WERI-Rb-1 (cell line): Measurements from ENCODE around the gene SLC5A8.

ENCODE experiments used
- DNase-seq: peaks from one replicate; pipeline ENCODE4 v3.0.0-alpha.2; 2020
- H3K27ac ChIP-seq: fragments of 250-450 bp; sonication (Bioruptor Pico); 2 replicates; pipeline ENCODE4 v1.5.1; 2020; ENCODE audit warnings: mild to moderate bottlenecking, moderate library complexity
- H3K27me3 ChIP-seq: fragments of 250-450 bp; sonication (Bioruptor Pico); 2 replicates; pipeline ENCODE4 v1.5.1; 2021; ENCODE audit warnings: mild to moderate bottlenecking, low read depth, moderate library complexity; ENCODE audit not compliant: insufficient read depth, severe bottlenecking
- H3K36me3 ChIP-seq: fragments of 250-450 bp; sonication (Bioruptor Pico); 2 replicates; pipeline ENCODE4 v1.5.1; 2020; ENCODE audit warnings: mild to moderate bottlenecking, moderate library complexity
- H3K4me3 ChIP-seq: 2 replicates; pipeline ENCODE4 v1.5.1; 2011; ENCODE audit warnings: low read depth, mild to moderate bottlenecking, control low read depth, low read length
- H3K9me3 ChIP-seq: fragments of 250-450 bp; sonication (Bioruptor Pico); 2 replicates; pipeline ENCODE4 v1.5.1; 2021; ENCODE audit warnings: mild to moderate bottlenecking, moderate library complexity; ENCODE audit not compliant: severe bottlenecking
- TF ChIP-seq, protein P1 (sequence below): IDR thresholded peaks from 2 replicates; pipeline ENCODE4 v1.5.1; 2011; ENCODE audit warnings: low read depth, mild to moderate bottlenecking, control low read depth, inconsistent platforms, low read length

The SLC5A8 gene, protein sequence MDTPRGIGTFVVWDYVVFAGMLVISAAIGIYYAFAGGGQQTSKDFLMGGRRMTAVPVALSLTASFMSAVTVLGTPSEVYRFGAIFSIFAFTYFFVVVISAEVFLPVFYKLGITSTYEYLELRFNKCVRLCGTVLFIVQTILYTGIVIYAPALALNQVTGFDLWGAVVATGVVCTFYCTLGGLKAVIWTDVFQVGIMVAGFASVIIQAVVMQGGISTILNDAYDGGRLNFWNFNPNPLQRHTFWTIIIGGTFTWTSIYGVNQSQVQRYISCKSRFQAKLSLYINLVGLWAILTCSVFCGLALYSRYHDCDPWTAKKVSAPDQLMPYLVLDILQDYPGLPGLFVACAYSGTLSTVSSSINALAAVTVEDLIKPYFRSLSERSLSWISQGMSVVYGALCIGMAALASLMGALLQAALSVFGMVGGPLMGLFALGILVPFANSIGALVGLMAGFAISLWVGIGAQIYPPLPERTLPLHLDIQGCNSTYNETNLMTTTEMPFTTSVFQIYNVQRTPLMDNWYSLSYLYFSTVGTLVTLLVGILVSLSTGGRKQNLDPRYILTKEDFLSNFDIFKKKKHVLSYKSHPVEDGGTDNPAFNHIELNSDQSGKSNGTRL

DNA sequence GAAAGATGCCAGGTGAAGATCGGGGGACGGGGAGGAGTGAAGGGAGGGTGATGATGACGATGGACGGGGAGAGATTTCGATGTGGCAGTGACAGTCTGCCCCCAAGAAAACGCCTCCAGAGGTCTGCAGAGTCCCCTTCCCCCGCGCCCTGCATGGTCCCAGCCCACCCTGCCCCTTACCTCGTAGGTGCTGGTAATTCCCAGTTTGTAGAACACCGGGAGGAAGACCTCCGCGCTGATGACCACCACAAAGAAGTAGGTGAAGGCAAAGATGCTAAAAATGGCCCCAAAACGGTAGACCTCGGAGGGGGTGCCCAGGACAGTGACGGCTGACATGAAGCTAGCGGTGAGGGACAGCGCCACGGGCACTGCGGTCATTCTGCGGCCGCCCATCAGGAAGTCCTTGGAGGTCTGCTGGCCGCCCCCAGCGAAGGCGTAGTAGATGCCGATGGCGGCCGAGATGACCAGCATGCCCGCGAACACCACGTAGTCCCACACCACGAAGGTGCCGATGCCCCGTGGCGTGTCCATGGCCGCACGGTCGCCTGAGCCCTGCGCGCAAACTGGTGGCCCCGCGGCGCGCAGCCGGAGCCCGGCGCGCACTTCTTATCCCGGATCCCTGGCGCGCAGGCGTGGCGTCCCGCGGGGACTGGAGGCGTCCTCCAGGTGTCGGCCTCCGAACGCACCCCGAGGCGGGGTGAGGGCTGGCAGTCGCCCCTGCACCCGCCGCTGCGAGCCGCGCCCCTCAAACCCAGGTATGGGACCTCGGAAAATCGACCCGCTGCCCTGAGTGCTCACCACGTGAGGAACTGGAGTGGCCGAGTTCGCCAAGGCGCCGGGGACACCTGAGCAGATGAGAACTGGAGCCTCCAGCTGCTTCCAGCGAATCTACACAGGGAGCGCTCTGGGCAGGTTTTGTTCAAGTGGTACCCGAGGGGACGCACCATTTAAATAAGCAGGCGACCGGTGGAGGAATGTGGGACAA is at the start of gene SLC5A8:
Gene SLC5A8, minus strand, starts transcription at position 920 of the 984 bp plus-strand sequence. Its CDS starts 390 bp downstream, at position 530.
- peak within 1 kb of the TSS; percentile 47 for H3K4me3 ChIP-seq

DNA sequence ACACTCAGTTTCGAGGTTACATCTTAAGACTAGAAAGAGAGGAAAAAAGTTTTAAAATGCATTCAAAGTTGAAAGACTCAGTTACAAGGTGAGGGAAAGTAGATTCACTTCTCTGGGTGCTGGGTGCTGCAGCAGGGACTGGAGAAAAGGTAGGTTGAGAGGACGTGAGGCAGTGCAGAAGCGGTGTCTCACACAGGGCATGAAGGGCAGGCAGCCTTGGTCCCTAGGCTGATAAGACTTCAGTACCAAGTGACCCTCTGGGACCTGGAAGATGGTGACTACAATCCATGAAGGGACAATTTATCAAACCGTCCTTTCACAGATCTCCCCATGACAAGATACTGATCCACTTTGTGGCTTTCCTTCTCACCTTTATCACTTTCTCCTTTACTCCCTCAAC is 47.3 kb upstream of the SLC5A8 start:
- TF ChIP-seq, protein P1, sequence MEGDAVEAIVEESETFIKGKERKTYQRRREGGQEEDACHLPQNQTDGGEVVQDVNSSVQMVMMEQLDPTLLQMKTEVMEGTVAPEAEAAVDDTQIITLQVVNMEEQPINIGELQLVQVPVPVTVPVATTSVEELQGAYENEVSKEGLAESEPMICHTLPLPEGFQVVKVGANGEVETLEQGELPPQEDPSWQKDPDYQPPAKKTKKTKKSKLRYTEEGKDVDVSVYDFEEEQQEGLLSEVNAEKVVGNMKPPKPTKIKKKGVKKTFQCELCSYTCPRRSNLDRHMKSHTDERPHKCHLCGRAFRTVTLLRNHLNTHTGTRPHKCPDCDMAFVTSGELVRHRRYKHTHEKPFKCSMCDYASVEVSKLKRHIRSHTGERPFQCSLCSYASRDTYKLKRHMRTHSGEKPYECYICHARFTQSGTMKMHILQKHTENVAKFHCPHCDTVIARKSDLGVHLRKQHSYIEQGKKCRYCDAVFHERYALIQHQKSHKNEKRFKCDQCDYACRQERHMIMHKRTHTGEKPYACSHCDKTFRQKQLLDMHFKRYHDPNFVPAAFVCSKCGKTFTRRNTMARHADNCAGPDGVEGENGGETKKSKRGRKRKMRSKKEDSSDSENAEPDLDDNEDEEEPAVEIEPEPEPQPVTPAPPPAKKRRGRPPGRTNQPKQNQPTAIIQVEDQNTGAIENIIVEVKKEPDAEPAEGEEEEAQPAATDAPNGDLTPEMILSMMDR = no peak
- Histone ChIP-seq H3K9me3 (no peaks in the 10 kb centered on the region), H3K27me3 (no peaks in the 10 kb centered on the region), H3K4me3 (no peak overlapping the region), H3K27ac (no peak overlapping the region), H3K36me3 (no peaks in the 10 kb centered on the region)
- no peak for DNase-seq

More for the DNA sequence above, at the start of gene SLC5A8:
- Histone ChIP-seq H3K27me3 (peaks cover 16% of the 10 kb centered on the region), H3K27ac (no peak within 1 kb of the TSS), H3K9me3 (no peaks in the 10 kb centered on the region), H3K36me3 (no peaks in the 10 kb centered on the region)
- peak; percentile 43 for DNase-seq
- TF ChIP-seq, protein P1 = no peak

DNA sequence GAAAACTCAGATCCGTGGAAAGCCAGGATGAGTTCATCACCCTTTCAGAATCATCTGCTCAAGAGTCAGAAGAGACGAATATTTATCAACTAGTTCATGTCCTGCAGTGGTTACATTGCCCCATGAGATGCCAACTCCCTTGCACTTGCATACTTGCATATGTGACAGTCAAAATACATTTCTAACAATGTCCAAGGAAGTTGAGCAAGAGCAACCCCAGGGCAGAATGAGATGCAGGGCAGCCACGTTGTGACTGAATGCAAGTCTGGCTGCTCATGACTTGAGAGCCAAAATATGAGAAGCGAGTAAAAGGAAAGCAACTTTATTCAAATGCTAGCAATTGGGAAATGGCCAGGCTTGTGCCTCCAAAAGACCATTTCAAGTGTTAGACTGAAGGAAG is 46.2 kb upstream of the SLC5A8 start:
- TF ChIP-seq, protein P1 = no peak
- Histone ChIP-seq H3K9me3 (no peaks in the 10 kb centered on the region), H3K27me3 (no peaks in the 10 kb centered on the region), H3K4me3 (no peak overlapping the region), H3K36me3 (no peaks in the 10 kb centered on the region), H3K27ac (no peak overlapping the region)
- DNase-seq = no peak

DNA sequence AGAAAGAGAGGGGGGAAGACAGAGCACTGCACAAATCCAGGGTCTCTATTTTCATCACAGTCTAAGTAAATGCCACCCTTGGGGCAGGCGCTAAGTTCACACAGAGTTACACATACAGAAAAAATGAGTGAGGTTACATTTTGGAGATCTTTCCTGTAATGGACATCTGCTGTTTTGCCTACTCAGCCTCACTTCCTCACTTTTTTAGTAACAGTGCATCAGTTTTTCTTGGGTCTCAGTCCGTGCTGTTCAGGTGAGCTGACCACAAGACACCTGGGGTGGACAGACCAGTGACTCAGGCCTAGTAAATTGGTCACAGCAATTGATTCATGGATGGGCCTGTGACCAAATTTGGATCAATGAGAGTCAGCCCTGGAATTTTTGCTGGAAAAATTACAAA is 33.6 kb upstream of the SLC5A8 start:
- Histone ChIP-seq H3K27me3 (no peaks in the 10 kb centered on the region), H3K27ac (no peak overlapping the region), H3K4me3 (no peak overlapping the region), H3K36me3 (no peaks in the 10 kb centered on the region), H3K9me3 (no peaks in the 10 kb centered on the region)
- no peak for DNase-seq
- TF ChIP-seq, protein P1 = no peak

DNA sequence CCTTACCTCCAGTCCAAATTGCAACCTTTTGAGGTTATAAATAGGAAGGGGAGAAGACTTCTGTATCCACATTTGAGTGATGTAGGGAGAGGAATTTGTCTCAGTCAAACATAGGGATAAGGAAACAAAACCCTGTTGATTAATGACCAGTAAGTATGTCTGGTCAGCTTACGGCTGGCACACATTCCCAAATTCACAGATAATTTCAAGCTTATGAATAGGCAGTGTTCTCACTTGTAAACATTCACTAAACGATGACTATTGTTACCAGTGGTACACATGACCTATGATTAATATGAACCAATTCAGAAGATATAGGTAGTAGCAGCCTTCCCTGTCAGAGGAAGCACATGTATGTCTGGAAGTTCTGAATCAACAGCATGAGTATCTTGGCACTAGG is 33.0 kb upstream of the SLC5A8 start:
- no peak for DNase-seq
- TF ChIP-seq, protein P1 = no peak
- Histone ChIP-seq H3K9me3 (no peaks in the 10 kb centered on the region), H3K27ac (no peak overlapping the region), H3K36me3 (no peaks in the 10 kb centered on the region), H3K4me3 (no peak overlapping the region), H3K27me3 (no peaks in the 10 kb centered on the region)
